M059J (cell line): ENCODE data around the gene ADAMTS16. TPM values are rescaled to one million over a fixed set of nuclear protein-coding genes. Genes with fewer than 3 reads are reported as not detected.

Experiments used
- DNase-seq: peaks from one replicate; pipeline ENCODE4 v3.0.0-alpha.2; 2012; ENCODE audit warnings: low read depth
- total RNA-seq: library from RNA; depleted of rRNA; stranded (reverse); fragments of >200 nt; shearing (Covaris generic); gene quantifications from 2 replicates; pipeline ENCODE4 v1.2.3, GENCODE V29; 2014

ADAMTS16 gene
- total RNA-seq, 1 experiment from 2014 or later: 2.4 TPM

DNA sequence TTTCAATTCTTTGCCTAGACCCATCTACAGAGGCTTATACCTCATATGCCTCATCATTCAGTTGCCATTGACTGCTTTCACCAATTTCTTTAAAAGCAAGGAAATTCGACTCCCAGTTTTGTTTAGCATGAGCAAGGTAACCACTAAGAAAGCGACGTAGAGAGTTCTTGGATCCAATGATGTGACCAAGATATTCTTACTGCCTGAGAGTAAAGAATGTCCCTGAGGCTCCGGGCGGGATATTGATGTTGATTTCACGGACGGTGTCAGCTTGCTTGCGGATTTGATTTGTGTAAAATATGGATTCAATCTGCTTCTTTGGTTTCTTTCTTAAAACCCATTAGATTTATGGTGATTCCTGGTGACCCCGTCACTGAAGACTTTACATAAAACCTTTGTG, 147.3 kb downstream of the ADAMTS16 start:
- DNase-seq: no peak

DNA sequence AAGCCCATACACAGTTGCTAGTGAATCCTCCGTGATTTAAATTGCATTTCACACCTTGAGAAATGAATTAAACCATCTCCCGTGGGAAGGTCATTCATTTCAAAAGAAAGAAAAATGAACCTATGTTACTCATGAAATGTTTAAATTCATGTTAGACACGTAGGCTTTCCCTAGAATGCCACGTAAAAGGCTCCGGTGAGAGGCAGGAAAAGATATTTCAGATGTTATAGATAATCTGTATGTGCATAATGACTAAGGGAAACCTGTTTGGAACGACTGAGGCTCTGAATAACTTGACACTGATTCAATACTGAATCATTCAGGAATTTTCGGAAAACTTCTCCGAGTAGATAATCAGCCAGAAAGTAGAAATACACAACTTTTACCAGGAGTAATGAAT, 148.1 kb downstream of the ADAMTS16 start:
- peak; percentile 36 for DNase-seq

DNA sequence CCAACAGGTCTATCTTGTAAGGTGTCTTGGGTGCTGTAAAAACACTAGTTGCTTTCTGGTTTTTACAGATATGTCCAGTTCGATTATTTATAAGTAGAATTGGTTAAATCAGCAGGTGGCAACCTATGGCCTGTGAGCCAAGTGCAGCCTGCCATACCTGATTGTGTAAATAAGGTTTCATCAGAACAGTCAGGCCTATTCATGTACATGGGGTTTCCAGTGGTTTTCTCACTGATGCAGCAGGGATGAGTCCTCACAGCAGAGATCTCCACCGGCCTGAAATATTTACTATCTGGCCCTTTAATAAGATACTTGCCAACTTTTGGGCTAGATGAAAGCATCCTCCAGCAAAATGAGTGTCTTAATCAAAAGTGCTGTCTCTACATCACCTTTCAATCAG, 149.4 kb downstream of the ADAMTS16 start:
- DNase-seq: no peak

DNA sequence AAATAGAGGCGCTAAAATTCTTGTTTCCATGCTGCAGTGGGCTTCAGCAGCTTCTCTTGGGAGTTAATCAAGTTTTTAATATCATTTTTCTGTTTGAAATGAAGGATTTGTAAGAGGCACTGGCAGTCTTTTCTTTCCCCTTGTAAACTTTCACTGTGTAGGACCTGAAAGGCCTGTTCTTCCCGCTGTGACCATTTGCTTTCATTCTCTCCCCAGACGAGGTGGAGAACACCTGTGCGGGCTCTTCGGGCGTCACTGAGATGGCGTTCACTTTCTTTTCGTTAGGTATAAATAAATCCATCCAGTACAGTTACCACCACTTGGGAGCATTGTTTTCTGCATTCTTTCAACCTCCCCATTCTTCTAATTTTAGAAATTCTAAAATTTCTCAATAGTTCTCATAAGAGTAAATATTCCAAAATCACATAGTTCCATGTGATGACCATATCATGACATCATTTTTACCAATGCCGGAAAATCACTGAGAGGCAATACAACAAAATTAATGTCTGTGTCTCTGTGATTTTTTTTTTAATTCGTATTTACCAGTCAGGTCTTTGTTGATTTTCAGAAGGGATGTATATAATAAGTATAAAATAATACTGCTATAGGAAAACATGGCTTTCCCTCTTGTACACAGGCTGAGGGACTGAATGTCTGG, 150.7 kb downstream of the ADAMTS16 start:
- DNase-seq: no peak

- peak; percentile 85 for DNase-seq
These were observed 151.2 kb downstream of the ADAMTS16 start for GRCh38 chr5:5291357-5291756.

GRCh38 chr5:5293029-5293428, 152.9 kb downstream of the ADAMTS16 start:
- DNase-seq: peak; percentile 25

DNA sequence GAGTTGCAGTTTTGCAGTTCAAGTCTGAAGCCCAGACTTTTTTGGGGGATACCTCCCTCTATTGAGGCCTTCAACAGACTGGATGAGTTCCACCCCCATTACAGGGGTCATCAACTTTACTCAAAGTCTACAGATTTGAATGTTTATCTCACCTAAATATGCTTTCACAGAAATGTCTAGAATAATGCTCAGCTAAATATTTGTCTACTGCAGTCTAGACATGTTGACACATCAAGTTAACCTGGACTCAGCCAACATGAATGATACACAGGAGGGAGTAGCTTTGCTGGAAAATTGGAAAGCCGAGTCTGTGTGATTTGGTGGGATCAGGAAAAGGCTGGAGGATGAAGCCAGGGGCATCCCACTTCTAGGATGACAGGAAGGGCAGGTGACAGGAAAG, 154.3 kb downstream of the ADAMTS16 start:
- no peak for DNase-seq

GRCh38 chr5:5295351-5295750, 155.2 kb downstream of the ADAMTS16 start:
- no peak for DNase-seq

- DNase-seq: no peak
These were observed 155.9 kb downstream of the ADAMTS16 start for GRCh38 chr5:5296051-5296450.

GRCh38 chr5:5297432-5298067, 157.4 kb downstream of the ADAMTS16 start:
- peak; percentile 16 for DNase-seq

DNA sequence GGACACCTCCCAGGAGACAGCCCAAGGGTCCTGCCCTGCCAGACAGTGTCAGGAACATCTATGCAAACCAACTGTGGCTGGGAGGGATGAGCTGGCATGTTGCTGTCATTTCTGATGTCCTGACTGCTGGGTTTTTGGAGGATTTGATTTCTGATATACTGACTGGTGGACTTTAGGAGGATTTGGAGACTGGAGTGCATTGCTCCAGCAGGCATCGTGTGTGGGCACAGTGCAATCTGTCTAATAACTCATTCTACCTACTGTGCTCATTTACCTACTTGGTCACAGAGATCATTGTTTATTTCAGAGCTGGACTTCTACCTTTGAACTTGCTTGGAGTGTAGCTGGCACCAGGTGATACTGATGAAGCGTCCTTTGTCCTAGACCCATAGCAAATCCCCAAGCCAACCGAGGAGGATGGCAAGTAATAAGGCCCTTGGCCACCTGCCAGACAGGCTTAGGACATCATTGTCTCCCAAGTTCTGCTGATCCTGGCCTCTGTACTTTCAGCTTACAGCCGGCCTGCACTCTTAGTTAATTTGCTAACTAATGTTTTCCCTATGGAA, 158.0 kb downstream of the ADAMTS16 start:
- DNase-seq: no peak

DNA sequence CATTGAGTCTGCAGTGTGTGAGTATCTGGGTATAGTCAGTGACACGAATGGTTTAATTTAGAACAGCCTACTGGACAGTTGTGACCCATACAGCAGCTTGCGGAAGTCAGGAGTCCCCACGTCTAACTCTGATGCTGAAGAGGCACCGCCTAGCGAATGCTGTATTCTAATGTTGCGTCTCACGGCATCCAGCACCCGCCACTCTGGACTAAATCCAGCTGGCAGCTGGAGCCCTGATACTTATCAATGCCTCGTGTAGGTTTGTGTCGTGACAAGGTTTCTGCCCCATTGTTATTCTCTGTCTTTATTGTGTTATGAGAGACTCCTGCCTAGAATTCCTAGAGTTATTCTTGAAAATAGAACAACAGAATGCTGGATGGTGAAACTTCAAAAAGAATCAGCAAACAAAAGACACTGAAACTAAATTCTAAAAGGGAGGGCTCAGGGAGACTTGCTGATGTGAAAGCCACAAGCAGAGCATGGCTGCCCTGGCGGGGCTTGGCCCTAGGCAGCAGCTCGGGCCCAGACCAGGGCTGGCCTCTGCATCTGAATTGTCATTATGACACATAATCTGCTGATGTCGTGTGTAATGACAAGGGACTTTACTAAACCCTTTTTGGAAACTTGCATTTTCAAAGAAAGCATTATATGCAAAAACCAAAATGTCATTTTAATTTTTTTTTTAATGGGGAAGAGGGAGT, 158.9 kb downstream of the ADAMTS16 start:
- DNase-seq: no peak

- no peak for DNase-seq
These were observed 161.0 kb downstream of the ADAMTS16 start for GRCh38 chr5:5301176-5301575.

- DNase-seq: no peak
These were observed 162.1 kb downstream of the ADAMTS16 start for GRCh38 chr5:5302201-5302600.

DNA sequence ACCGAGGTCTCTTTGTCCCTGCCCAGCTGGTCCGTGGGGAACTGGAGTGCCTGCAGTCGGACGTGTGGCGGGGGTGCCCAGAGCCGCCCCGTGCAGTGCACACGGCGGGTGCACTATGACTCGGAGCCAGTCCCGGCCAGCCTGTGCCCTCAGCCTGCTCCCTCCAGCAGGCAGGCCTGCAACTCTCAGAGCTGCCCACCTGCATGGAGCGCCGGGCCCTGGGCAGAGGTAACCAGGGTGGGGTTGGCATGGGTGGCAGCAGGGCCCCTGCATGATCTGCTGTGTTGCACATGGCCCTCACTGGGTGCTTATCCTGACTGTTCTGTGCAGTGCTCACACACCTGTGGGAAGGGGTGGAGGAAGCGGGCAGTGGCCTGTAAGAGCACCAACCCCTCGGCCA, 163.1 kb downstream of the ADAMTS16 start:
- DNase-seq: no peak

DNA sequence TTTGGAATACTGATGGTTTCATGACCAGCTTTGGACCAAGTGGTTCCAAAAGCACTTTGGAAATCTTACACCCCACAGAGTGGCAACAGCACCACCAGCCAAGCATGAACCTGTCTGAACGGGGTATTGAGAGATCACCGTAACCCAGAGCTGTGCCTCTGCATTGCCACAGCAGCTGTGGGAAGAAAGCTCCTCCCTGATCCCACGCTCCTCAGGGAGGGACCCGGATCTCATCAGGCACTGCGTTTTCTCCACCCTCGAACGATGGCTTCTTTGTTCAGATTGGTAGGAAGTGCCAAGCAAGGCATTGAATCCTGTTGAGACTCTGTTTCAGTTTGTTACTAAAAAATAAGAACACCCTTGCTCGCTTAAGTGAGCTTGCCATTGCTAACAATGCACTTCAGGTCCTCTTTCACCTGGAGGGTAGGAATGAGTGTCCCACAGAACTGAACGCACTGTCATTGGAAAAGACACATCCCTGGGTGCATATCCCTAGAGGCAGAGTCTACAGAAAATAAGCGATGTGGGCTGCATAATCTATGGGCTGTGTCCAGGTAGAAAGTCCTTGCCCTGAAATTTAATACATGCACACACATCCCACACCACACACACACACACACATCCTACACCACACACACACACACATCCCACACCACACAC, 164.4 kb downstream of the ADAMTS16 start:
- peak; percentile 44 for DNase-seq

GRCh38 chr5:5306696-5307095, 166.6 kb downstream of the ADAMTS16 start:
- peak; percentile 74 for DNase-seq

DNA sequence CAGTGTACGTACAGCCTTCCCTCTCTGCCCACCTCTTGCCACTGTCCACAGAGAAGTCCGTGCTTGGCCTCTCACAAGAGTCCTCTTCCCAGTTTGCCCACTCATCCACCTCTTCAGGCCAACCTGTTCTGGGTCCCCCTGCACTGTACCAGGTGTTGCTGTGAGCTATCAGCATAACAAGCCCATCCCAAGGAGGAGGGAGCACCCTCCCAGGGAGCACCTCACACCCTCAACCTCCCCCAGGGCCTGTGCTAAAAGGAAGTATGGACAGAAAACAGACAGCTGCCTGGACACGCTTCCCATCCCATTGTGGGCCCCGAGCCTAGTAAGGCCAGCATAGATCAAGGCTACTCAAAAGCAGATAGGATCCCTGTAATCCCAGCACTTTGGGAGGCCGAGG, 168.2 kb downstream of the ADAMTS16 start:
- DNase-seq: no peak

GRCh38 chr5:5309645-5310044, 169.5 kb downstream of the ADAMTS16 start:
- no peak for DNase-seq

- peak; percentile 80 for DNase-seq
These were observed 173.0 kb downstream of the ADAMTS16 start for GRCh38 chr5:5313101-5313635.

DNA sequence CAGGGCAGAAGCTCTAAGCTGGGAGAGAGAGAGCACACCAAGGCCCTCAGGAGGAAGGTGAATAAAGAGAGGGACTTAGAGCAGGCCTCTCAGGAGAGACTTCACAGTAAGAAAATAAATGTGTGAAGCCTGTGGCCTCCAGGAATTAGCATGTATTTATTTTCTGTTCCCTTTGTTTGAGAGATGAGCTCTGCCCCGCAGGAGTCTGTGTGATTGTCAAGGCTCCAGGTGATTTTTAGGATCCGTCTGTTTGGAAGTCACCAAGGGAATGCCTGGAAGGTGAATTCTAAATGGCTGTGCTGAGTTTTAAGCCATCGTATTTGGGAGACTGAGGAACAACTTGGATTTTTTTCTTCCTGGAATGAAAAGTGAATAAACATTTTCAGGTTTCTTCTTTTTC, 174.0 kb downstream of the ADAMTS16 start:
- DNase-seq: no peak

DNA sequence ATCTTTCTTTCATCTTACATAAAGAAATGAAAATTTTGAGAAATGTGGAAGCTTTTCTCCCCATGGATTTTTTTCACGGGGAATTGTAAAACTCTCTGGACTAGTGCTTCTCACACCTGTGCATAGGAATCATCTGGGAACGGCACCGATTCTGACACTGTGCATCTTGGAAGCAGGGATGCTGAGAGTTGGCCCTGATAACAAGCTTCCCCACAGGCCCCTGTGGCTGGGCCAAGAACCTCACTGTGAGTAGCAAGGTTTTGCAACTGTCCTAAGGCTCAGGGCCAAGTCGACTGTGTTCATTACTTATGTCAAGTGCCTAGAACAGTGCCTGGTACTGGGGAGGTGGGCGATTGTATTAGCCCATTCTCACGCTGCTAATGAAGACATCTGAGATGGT, 174.5 kb downstream of the ADAMTS16 start:
- DNase-seq: no peak
